ENCODE data around the gene KIAA1217. TPM values are rescaled to one million over a fixed set of nuclear protein-coding genes. Genes with fewer than 3 reads are reported as not detected.

Gene KIAA1217
- total and polyA plus RNA-seq, 3 donors from 2014 or later, result 40.0 to 197 (median 134) TPM

DNA sequence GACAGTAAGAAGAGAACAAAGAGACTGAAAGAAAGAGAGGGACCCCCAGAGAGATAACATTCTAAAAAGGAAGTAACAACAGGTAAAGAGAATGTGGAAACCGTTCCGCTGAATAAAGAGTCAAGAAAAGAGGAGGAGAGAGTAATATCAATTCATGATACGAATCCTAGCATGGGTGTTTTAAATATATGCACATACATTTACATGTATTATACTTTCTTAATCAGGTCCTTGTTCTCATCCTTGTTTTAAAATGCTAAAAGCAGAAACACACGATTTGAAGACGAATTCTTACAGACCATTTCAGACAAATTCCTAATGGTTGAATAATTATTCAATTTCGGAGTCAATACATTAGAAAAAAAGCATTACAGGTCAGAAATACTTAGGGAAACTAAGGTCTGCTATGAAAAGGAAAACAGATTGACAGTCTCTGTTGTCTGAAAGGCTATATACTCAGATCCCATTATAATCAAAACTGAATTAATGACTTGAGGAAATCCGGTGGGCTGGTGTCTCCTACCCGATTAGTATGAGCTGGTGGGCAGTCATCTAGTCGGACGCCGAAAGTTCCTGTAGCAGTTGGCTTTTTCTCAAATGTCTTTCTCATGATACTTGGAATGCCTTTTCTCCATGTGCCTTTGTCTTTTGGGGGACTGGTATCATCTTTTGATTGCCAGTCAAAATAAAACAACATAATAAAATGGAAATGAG is 387.4 kb downstream of the KIAA1217 start:
- no peaks in the 10 kb centered on the region for H3K4me1 ChIP-seq
- intact Hi-C loops (cut with DNase I; ENCODE audit: low total_unique reads), result no loop called here
- H3K36me3 ChIP-seq (ENCODE audit: low read depth, missing control alignments), result no peaks in the 10 kb centered on the region
- H3K27me3 ChIP-seq, result no peaks in the 10 kb centered on the region
- no peak overlapping the region for H3K27ac ChIP-seq
- 91 to 92% methylated on average over 11 of the region's 11 CpGs for WGBS, 2 donors
- no peaks in the 10 kb centered on the region for H3K9me3 ChIP-seq
- no peak overlapping the region for H3K4me3 ChIP-seq
- TF ChIP-seq, protein P1, sequence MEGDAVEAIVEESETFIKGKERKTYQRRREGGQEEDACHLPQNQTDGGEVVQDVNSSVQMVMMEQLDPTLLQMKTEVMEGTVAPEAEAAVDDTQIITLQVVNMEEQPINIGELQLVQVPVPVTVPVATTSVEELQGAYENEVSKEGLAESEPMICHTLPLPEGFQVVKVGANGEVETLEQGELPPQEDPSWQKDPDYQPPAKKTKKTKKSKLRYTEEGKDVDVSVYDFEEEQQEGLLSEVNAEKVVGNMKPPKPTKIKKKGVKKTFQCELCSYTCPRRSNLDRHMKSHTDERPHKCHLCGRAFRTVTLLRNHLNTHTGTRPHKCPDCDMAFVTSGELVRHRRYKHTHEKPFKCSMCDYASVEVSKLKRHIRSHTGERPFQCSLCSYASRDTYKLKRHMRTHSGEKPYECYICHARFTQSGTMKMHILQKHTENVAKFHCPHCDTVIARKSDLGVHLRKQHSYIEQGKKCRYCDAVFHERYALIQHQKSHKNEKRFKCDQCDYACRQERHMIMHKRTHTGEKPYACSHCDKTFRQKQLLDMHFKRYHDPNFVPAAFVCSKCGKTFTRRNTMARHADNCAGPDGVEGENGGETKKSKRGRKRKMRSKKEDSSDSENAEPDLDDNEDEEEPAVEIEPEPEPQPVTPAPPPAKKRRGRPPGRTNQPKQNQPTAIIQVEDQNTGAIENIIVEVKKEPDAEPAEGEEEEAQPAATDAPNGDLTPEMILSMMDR (IDR thresholded peaks at IDR 0.05), result no peak
- no peak for TF ChIP-seq POLR2A (IDR thresholded peaks at IDR 0.05)
- DNase-seq, result no peak

DNA sequence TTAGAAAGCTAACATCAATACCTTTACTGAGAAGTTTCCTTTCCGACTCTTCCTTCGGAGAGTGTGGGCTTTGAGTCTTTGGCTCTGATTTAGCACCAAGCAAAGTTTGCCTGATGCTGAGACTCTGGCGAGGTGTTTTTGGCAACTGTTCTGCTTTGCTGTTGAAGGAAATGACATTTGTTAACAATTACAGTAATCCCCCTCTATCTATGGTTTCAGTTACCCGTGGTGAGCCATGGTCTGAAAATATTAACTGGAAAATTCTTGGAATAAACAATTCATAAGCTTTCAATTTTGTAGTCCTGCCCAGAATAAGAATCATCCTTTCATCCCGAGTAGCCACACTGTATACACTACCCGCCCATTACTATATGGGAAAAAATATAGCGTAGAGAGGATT is 388.5 kb downstream of the KIAA1217 start:
- intact Hi-C loops (cut with DNase I; ENCODE audit: low total_unique reads), result no loop called here
- Histone ChIP-seq H3K4me3 (no peak overlapping the region), H3K4me1 (no peaks in the 10 kb centered on the region), H3K36me3 (ENCODE audit: low read depth, missing control alignments) (no peaks in the 10 kb centered on the region), H3K27me3 (no peaks in the 10 kb centered on the region), H3K9me3 (no peaks in the 10 kb centered on the region), H3K27ac (no peak overlapping the region)
- no peak for TF ChIP-seq POLR2A (IDR thresholded peaks at IDR 0.05)
- TF ChIP-seq, protein P1 (IDR thresholded peaks at IDR 0.05), result no peak
- no peak for DNase-seq
- 93 to 94% methylated on average over 7 of the region's 7 CpGs for WGBS, 2 donors

MicroRNAs within 50 kb of the gene (microRNA counts, 767-probe panel; counts per million panel counts)
- microRNA hsa-miR-603, result 0 to 152 counts per million in 2 donors

Small RNA genes lying within 50 kb of the gene (microRNA-seq; reads per million reads assigned to microRNA genes)
- 0 to 0.69 reads per million in 2 donors for gene MIR603 (ENCODE audit: borderline number of aligned reads in 2 of 2, borderline replicate concordance in 1 of 2)

Small RNA genes lying within 50 kb of the gene (small RNA-seq; reads per million reads assigned to genes)
- 0 reads per million in 2 donors for gene AC063961.1
- 0 reads per million in 2 donors for gene MIR603
